Left lobe of liver (tissue), 2 donors: ENCODE results near the gene THEMIS2. TPM values are rescaled to one million over a fixed set of nuclear protein-coding genes. Genes with fewer than 3 reads are reported as not detected.

Experiments
- ATAC-seq: fragments of 200-7000 bp; cut with Tn5 transposase; one replicate; pipeline ENCODE4 v1.9.1; 2020; ENCODE audit warnings: mild to moderate bottlenecking, moderate library complexity
- DNase-seq: peaks from one replicate; pipeline ENCODE4 v3.0.0-alpha.2; 2020; ENCODE audit warnings: low spot score
- total RNA-seq: library from RNA; stranded (reverse); gene quantifications from one replicate; pipeline ENCODE4 v1.2.1, GENCODE V29; 2021
- donor health status: DM: no; HTN: no; CAD: no; lungs with moderate emphysema.
- donor health status: DM: no; HTN: yes; CAD: no.

THEMIS2 gene
- total RNA-seq, 1 donor from 2014 or later, result 4.3 TPM

- ATAC-seq, result peak; percentile 16
Measured at GRCh38 chr1:27885114-27885528, 12.8 kb downstream of the THEMIS2 start.

GRCh38 chr1:27885621-27886352 lies 13.4 kb downstream of the THEMIS2 start:
- ATAC-seq, result peak; percentile 40
- DNase-seq, result no peak

More at GRCh38 chr1:27885114-27885528, 12.8 kb downstream of the THEMIS2 start:
- DNase-seq, result no peak

- ATAC-seq (no peak), DNase-seq (no peak)
Measured at GRCh38 chr1:27886353-27886679, 14.0 kb downstream of the THEMIS2 start.

GRCh38 chr1:27886744-27887143 lies 14.4 kb downstream of the THEMIS2 start:
- no peak for DNase-seq
- ATAC-seq, result no peak

GRCh38 chr1:27887215-27888021 lies 15.1 kb downstream of the THEMIS2 start:
- ATAC-seq (peak; percentile 9), DNase-seq (no peak)

- DNase-seq (no peak), ATAC-seq (no peak)
Measured at GRCh38 chr1:27889506-27889905, 17.2 kb downstream of the THEMIS2 start.

- DNase-seq, result no peak
- ATAC-seq, result peak; percentile 49
Measured at GRCh38 chr1:27891196-27891889, 19.0 kb downstream of the THEMIS2 start.

GRCh38 chr1:27894521-27894920 lies 22.2 kb downstream of the THEMIS2 start:
- DNase-seq (no peak), ATAC-seq (no peak)

- ATAC-seq (no peak), DNase-seq (no peak)
Measured at GRCh38 chr1:27906759-27907158, 34.4 kb downstream of the THEMIS2 start.

GRCh38 chr1:27912429-27912828 lies 40.1 kb downstream of the THEMIS2 start:
- no peak for ATAC-seq
- DNase-seq, result no peak

GRCh38 chr1:27915082-27915575 lies 42.8 kb downstream of the THEMIS2 start:
- DNase-seq, result no peak
- ATAC-seq, result no peak

GRCh38 chr1:27922272-27922671 lies 49.9 kb downstream of the THEMIS2 start:
- peak; percentile 58 for ATAC-seq
- no peak for DNase-seq

- ATAC-seq (no peak), DNase-seq (no peak)
Measured at GRCh38 chr1:27928216-27928954, 56.0 kb downstream of the THEMIS2 start.

GRCh38 chr1:27931184-27931583 lies 58.8 kb downstream of the THEMIS2 start:
- ATAC-seq (no peak), DNase-seq (no peak)

GRCh38 chr1:27931759-27932158 lies 59.4 kb downstream of the THEMIS2 start:
- ATAC-seq (no peak), DNase-seq (no peak)

GRCh38 chr1:27934818-27935549 lies 62.6 kb downstream of the THEMIS2 start, which contains the start of gene SMPDL3B:
Gene SMPDL3B, plus strand, starts transcription at chr1:27935000. Its CDS starts 184 bp downstream, at chr1:27935184.
- ATAC-seq (peak; percentile 75), DNase-seq (no peak)

GRCh38 chr1:27935721-27936120 lies 63.4 kb downstream of the THEMIS2 start:
- DNase-seq, result no peak

More at GRCh38 chr1:27935721-27936120, 63.4 kb downstream of the THEMIS2 start:
- ATAC-seq, result no peak
